K562 (cell line): ENCODE data around the gene MVB12B. TPM values are rescaled to one million over a fixed set of nuclear protein-coding genes. Genes with fewer than 3 reads are reported as not detected.

ENCODE experiments used
- ATAC-seq: fragments of 200-7000 bp; cut with Tn5 transposase; 3 replicates; pipeline ENCODE4 v1.9.1; 2020; ENCODE audit warnings: moderate library complexity
- BruUV-seq: library from RNA; stranded (reverse); fragments of 400-500 nt; replicated peaks from 2 replicates; lab custom pipeline; 2021; lab: Mats Ljungman, UMichigan
- CTCF ChIA-PET: fragments of 300-600 bp; formaldehyde crosslinking; extraction: SDS; loops from one replicate; lab custom pipeline; 2021; ENCODE audit warnings: low intra/inter-chr PET ratio; lab: Yijun Ruan, JAX
- POLR2A ChIA-PET: fragments of 300-600, 350-650 bp; sonication (Branson Sonifier 250); formaldehyde crosslinking; extraction: SDS; loops from one replicate; lab custom pipeline; 2021; ENCODE audit warnings: antibody characterized with exemption, inconsistent platforms; lab: Yijun Ruan, JAX
- DNase-seq, 4 experiments: peaks; one replicate each; pipeline versions ENCODE4 v3.0.0 to v3.0.0-alpha.2; 2011 to 2018; ENCODE audit warnings: low spot score in 3 of 4, mixed read lengths in 3 of 4; ENCODE audit errors: extremely low read depth in 1 of 4
- FAIRE-seq: peaks from 2 replicates; lab custom pipeline; 2011; peaks lifted over from hg19 to GRCh38; lab: Jason Lieb, UNC
- H2AFZ ChIP-seq: 2 replicates; pipeline ENCODE4 v1.6.0; 2011; ENCODE audit warnings: low read depth, low read length, control low read depth, inconsistent platforms
- H3K27ac ChIP-seq: fragments of 200-600 bp; 3 replicates; pipeline ENCODE4 v1.8.0; 2011; ENCODE audit warnings: low read depth, mild to moderate bottlenecking, control low read depth, inconsistent platforms, low read length, moderate library complexity, mixed read lengths; ENCODE audit errors: extremely low read depth
- H3K27me3 ChIP-seq, 2 experiments: fragments of 300-600 bp in 1 of 2; 2 replicates in 1 of 2; 3 replicates in 1 of 2; pipeline versions ENCODE4 v1.6.0 to v1.8.0; 2011; ENCODE audit warnings: inconsistent platforms in 2 of 2, low read length in 2 of 2, mild to moderate bottlenecking in 1 of 2, mixed read lengths in 1 of 2, moderate library complexity in 1 of 2; ENCODE audit not compliant: control insufficient read depth in 2 of 2, insufficient read depth in 2 of 2
- H3K36me3 ChIP-seq: fragments of 300-600 bp; 3 replicates; pipeline ENCODE4 v1.8.0; 2011; ENCODE audit warnings: mild to moderate bottlenecking, low read length, inconsistent platforms; ENCODE audit not compliant: control insufficient read depth, insufficient read depth
- H3K4me1 ChIP-seq, 2 experiments: fragments of 200-600 bp in 1 of 2; replicated peaks in 1 of 2; 2 replicates in 1 of 2; 3 replicates in 1 of 2; pipeline versions ENCODE4 v1.5.1 to v1.8.0; 2011; ENCODE audit warnings: inconsistent platforms in 2 of 2, low read length in 2 of 2, mild to moderate bottlenecking in 1 of 2, mixed read lengths in 1 of 2, moderate library complexity in 1 of 2; ENCODE audit not compliant: control insufficient read depth in 2 of 2, insufficient read depth in 2 of 2
- H3K4me2 ChIP-seq: 2 replicates; pipeline ENCODE4 v1.6.1; 2011; ENCODE audit warnings: low read length, control low read depth, inconsistent platforms, mixed read lengths; ENCODE audit not compliant: insufficient read depth
- H3K4me3 ChIP-seq: fragments of 200-600 bp; sonication (generic), shearing (Covaris generic); 2 replicates; pipeline ENCODE4 v1.5.1; 2016; ENCODE audit warnings: control low read depth, inconsistent platforms
- H3K79me2 ChIP-seq: fragments of 200-600 bp; 3 replicates; pipeline ENCODE4 v1.8.0; 2011; ENCODE audit warnings: low read length, inconsistent platforms; ENCODE audit not compliant: control insufficient read depth, insufficient read depth
- H3K9ac ChIP-seq, 2 experiments: 2 replicates each; pipeline versions ENCODE4 v1.6.0 to v1.6.1; 2011; ENCODE audit warnings: low read depth in 2 of 2, low read length in 2 of 2, control low read depth in 1 of 2, inconsistent platforms in 1 of 2, mild to moderate bottlenecking in 1 of 2, mixed read lengths in 1 of 2; ENCODE audit not compliant: insufficient read depth in 1 of 2
- H3K9me1 ChIP-seq: one replicate; pipeline ENCODE4 v1.6.0; 2011; ENCODE audit warnings: inconsistent platforms, mild to moderate bottlenecking, low read length, moderate library complexity; ENCODE audit not compliant: control insufficient read depth, insufficient read depth
- H3K9me3 ChIP-seq: replicated peaks from 2 replicates; pipeline ENCODE4 v1.5.1; 2011; ENCODE audit warnings: low read depth, low read length, inconsistent platforms; ENCODE audit not compliant: control insufficient read depth, insufficient read depth
- H4K20me1 ChIP-seq: replicated peaks from 2 replicates; pipeline ENCODE4 v1.6.1; 2011; ENCODE audit warnings: low read length, inconsistent platforms, mixed read lengths; ENCODE audit not compliant: control insufficient read depth, insufficient read depth
- ATF3 ChIP-seq, 2 experiments: fragments of 450-650 bp in 1 of 2; sonication (generic) in 1 of 2; formaldehyde crosslinking in 1 of 2; IDR thresholded peaks in 1 of 2; conservative IDR thresholded peaks in 1 of 2; 2 replicates each; pipeline versions ENCODE4 v1.6.1 to v1.8.1; 2016 to 2023; ENCODE audit warnings: mild to moderate bottlenecking in 2 of 2, moderate library complexity in 2 of 2, inconsistent platforms in 1 of 2, missing genetic modification reagents in 1 of 2
- CEBPB ChIP-seq: fragments of 450-650 bp; IDR thresholded peaks from 2 replicates; pipeline ENCODE4 v1.6.1; 2016; ENCODE audit warnings: missing genetic modification characterization, missing compliant biosample characterization
- CEBPG ChIP-seq, 3 experiments: fragments of 200-800 bp in 1 of 3; sonication (Bioruptor generic) in 1 of 3; sonication (generic) in 1 of 3; formaldehyde crosslinking in 1 of 3; IDR thresholded peaks in 2 of 3; conservative IDR thresholded peaks in 1 of 3; 2 replicates each; pipeline versions ENCODE4 v1.6.1 to v1.8.0; 2016 to 2022; ENCODE audit warnings: missing compliant biosample characterization in 2 of 3, missing genetic modification characterization in 2 of 3, mild to moderate bottlenecking in 1 of 3, missing genetic modification reagents in 1 of 3
- GABPA ChIP-seq: fragments of 200-800 bp; sonication (Bioruptor generic); conservative IDR thresholded peaks from 2 replicates; pipeline ENCODE4 v1.6.1; 2016; ENCODE audit warnings: low read depth, missing genetic modification characterization, missing compliant biosample characterization
- WGBS: fragments of 100-300 bp; shearing (Covaris generic); methylation state at CpG from one replicate; pipeline ENCODE4 v1.1.6; 2016; ENCODE audit warnings: low coverage, mixed read lengths; ENCODE audit not compliant: insufficient coverage; ENCODE audit errors: missing lambda C conversion rate; 5-methylcytosine and 5-hydroxymethylcytosine counted together
- in situ Hi-C: fragments of 300-500 bp; cut with MboI; formaldehyde crosslinking; loops from 4 replicates; pipeline ENCODE4 v1.15.0; 2018; ENCODE audit warnings: inconsistent platforms, mixed read lengths
- intact Hi-C: fragments of 100-400 bp; cut with micrococcal nuclease; formaldehyde crosslinking; loops from 2 replicates; pipeline ENCODE4 v1.14.2; 2022
- polyA plus RNA-seq, 8 experiments: library from polyadenylated mRNA; depleted of rRNA in 4 of 8; stranded (reverse) in 5 of 8; unstranded in 3 of 8; fragments of >200 nt; fragmentation: Nextera tagmentation in 2 of 8; fragmentation: Illumina TruSeq in 1 of 8; extraction: Ambion mirVana in 2 of 8; extraction: Trizol in 1 of 8; gene quantifications; 2 replicates each; pipeline versions ENCODE4 v1.2.1 to v1.2.3, GENCODE V29; 2011 to 2014; ENCODE audit warnings: inconsistent platforms in 1 of 8, missing spikeins in 1 of 8
- total RNA-seq, 7 experiments: library from RNA; depleted of rRNA in 6 of 7; stranded (reverse); fragments of >200 nt in 6 of 7; fragmentation: Illumina TruSeq in 2 of 7; extraction: Trizol in 2 of 7; gene quantifications; 2 replicates each; pipeline versions ENCODE4 v1.2.1 to v1.2.3, GENCODE V29; 2011 to 2021; ENCODE audit warnings: low replicate concordance in 1 of 7

The MVB12B gene
- total and polyA plus RNA-seq, 9 of the 15 experiments (the other 6 are each of a cell fraction or from before 2014, with no cell fraction given) = not detected

- intact Hi-C loops = no loop called here
- Histone ChIP-seq H3K4me3 (no peak overlapping the region), H3K79me2 (no peaks in the 10 kb centered on the region), H3K9me3 (no peaks in the 10 kb centered on the region; the same call in 1 of the 2 replicates), H3K9ac (no peak overlapping the region), H4K20me1 (peaks cover 23% of the 10 kb centered on the region), H3K4me1 (peaks cover 0 to 2% of the 10 kb centered on the region in 2 experiments; a peak in 1 of 5 replicates), H3K4me2 (no peak overlapping the region), H3K9me1 (no peaks in the 10 kb centered on the region), H3K27me3 (peaks cover 54 to 69% of the 10 kb centered on the region in 2 experiments), H3K27ac (no peak overlapping the region), H2AFZ (no peak overlapping the region), H3K36me3 (no peaks in the 10 kb centered on the region)
- in situ Hi-C loops = no loop called here
- no TSS peak for BruUV-seq
- ChIA-PET POLR2A (no interaction called here), CTCF (no interaction called here)
- ATAC-seq (no peak), FAIRE-seq (no peak), DNase-seq (no peak)
- 0% methylated on average over 5 of the region's 5 CpGs for WGBS
- TF ChIP-seq CEBPG (CRISPR knock-in tag; IDR thresholded peaks at IDR 0.05) (no peak), CEBPG (tag; conservative IDR thresholded peaks at IDR 0.05 in 1 of 2, IDR thresholded peaks at IDR 0.05 in 1 of 2) (peak; percentile 68 to 71), GABPA (tag) (no peak), ATF3 (IDR thresholded peaks at IDR 0.05) (peak; percentile 75), ATF3 (CRISPR knock-in tag; conservative IDR thresholded peaks at IDR 0.05) (no peak), CEBPB (peak; percentile 42; the same call in 1 of the 2 replicates)
Measured at GRCh38 chr9:126403397-126403796, 76.8 kb downstream of the MVB12B start.
